Neuronal stem cell (in vitro differentiated cells): ENCODE data around the gene ZBTB9.
A peak's percentile ranks its signal among the peaks of the same experiment; 100 is the strongest.

Experiments
- DNase-seq: peaks from one replicate; pipeline ENCODE4 v3.0.0-alpha.2; 2013; ENCODE audit warnings: low spot score
- H2AFZ ChIP-seq: one replicate; pipeline ENCODE4 v1.6.1; 2013; ENCODE audit warnings: mild to moderate bottlenecking, low read length, inconsistent platforms
- H2AK5ac ChIP-seq: 2 replicates; pipeline ENCODE4 v1.6.1; 2013; ENCODE audit warnings: low read depth, mild to moderate bottlenecking, inconsistent platforms, low read length, moderate library complexity, mixed read lengths
- H2BK120ac ChIP-seq: 2 replicates; pipeline ENCODE4 v1.6.1; 2013; ENCODE audit warnings: low read depth, mild to moderate bottlenecking, inconsistent platforms, low read length, moderate library complexity, mixed read lengths
- H2BK12ac ChIP-seq: one replicate; pipeline ENCODE4 v1.6.1; 2013; ENCODE audit warnings: low read length, inconsistent platforms
- H2BK15ac ChIP-seq: 2 replicates; pipeline ENCODE4 v1.6.1; 2013; ENCODE audit warnings: mild to moderate bottlenecking, low read length, inconsistent platforms, mixed read lengths
- H2BK5ac ChIP-seq: one replicate; pipeline ENCODE4 v1.6.1; 2013; ENCODE audit warnings: inconsistent platforms, mild to moderate bottlenecking, low read length, moderate library complexity
- H3K14ac ChIP-seq: one replicate; pipeline ENCODE4 v1.6.1; 2013; ENCODE audit warnings: low read length, inconsistent platforms
- H3K18ac ChIP-seq: 2 replicates; pipeline ENCODE4 v1.6.1; 2013; ENCODE audit warnings: low read length, inconsistent platforms
- H3K23ac ChIP-seq: 2 replicates; pipeline ENCODE4 v1.6.1; 2013; ENCODE audit warnings: low read depth, mild to moderate bottlenecking, mixed read lengths, low read length, inconsistent platforms; ENCODE audit not compliant: poor library complexity
- H3K27ac ChIP-seq: replicated peaks from 3 replicates; pipeline ENCODE4 v1.5.1; 2013; ENCODE audit warnings: low read length, inconsistent platforms
- H3K27me3 ChIP-seq, 3 experiments: 2 replicates each; pipeline ENCODE4 v1.6.1; 2013; ENCODE audit warnings: low read length in 3 of 3, mild to moderate bottlenecking in 2 of 3, inconsistent platforms in 1 of 3, low read depth in 1 of 3, mixed read lengths in 1 of 3, moderate library complexity in 1 of 3; ENCODE audit not compliant: control insufficient read depth in 3 of 3, insufficient read depth in 3 of 3
- H3K36me3 ChIP-seq, 2 donors: replicated peaks in 1 of 2; 2 replicates each; pipeline ENCODE4 v1.6.1; 2013; ENCODE audit warnings: low read length in 2 of 2; ENCODE audit not compliant: control insufficient read depth in 2 of 2, insufficient read depth in 2 of 2
- H3K4ac ChIP-seq: 2 replicates; pipeline ENCODE4 v1.6.1; 2013; ENCODE audit warnings: inconsistent platforms, mild to moderate bottlenecking, low read length, moderate library complexity
- H3K4me1 ChIP-seq, 2 donors: 1 replicate in 1 of 2; 2 replicates in 1 of 2; pipeline ENCODE4 v1.6.1; 2013; ENCODE audit warnings: low read length in 2 of 2, low read depth in 1 of 2; ENCODE audit not compliant: control insufficient read depth in 2 of 2, insufficient read depth in 1 of 2
- H3K4me2 ChIP-seq: one replicate; pipeline ENCODE4 v1.6.1; 2013; ENCODE audit warnings: mild to moderate bottlenecking, low read length, inconsistent platforms; ENCODE audit not compliant: insufficient read depth, poor library complexity, severe bottlenecking
- H3K4me3 ChIP-seq, 2 donors: 2 replicates each; pipeline ENCODE4 v1.5.1; 2013; ENCODE audit warnings: low read length in 2 of 2, mild to moderate bottlenecking in 2 of 2, inconsistent platforms in 1 of 2, moderate library complexity in 1 of 2
- H3K79me1 ChIP-seq: one replicate; pipeline ENCODE4 v1.6.1; 2013; ENCODE audit warnings: low read depth, mild to moderate bottlenecking, inconsistent platforms, low read length, moderate library complexity
- H3K9ac ChIP-seq: one replicate; pipeline ENCODE4 v1.6.1; 2013; ENCODE audit warnings: mild to moderate bottlenecking, low read depth, low read length, inconsistent platforms; ENCODE audit not compliant: poor library complexity
- H3K9me3 ChIP-seq, 2 donors: replicated peaks in 1 of 2; 2 replicates each; pipeline versions ENCODE3 to v1.6.1; 2013; ENCODE audit warnings: low read length in 2 of 2, mild to moderate bottlenecking in 2 of 2, inconsistent platforms in 1 of 2, low read depth in 1 of 2, mixed read lengths in 1 of 2, moderate library complexity in 1 of 2; ENCODE audit not compliant: control insufficient read depth in 2 of 2, insufficient read depth in 1 of 2
- H4K8ac ChIP-seq: one replicate; pipeline ENCODE4 v1.6.1; 2013; ENCODE audit warnings: low read depth, mild to moderate bottlenecking, inconsistent platforms, low read length, moderate library complexity
- H4K91ac ChIP-seq: one replicate; pipeline ENCODE4 v1.6.1; 2013; ENCODE audit warnings: low read length, low read depth, mild to moderate bottlenecking, inconsistent platforms; ENCODE audit not compliant: poor library complexity
- WGBS, 2 donors: extraction: QIAGEN DNeasy Blood & Tissue Kit; methylation state at CpG; one replicate each; pipeline ENCODE4 v1.1.7; 2013; ENCODE audit warnings: missing lambda C conversion rate in 2 of 2, mixed read lengths in 1 of 2; ENCODE audit not compliant: insufficient read length in 2 of 2, insufficient replicate concordance in 1 of 2; ENCODE audit errors: extremely low coverage in 2 of 2; 5-methylcytosine and 5-hydroxymethylcytosine counted together

The ZBTB9 gene

GRCh38 chr6:33446356-33446755, 8.0 kb upstream of the ZBTB9 start:
- Histone ChIP-seq H4K8ac (no peak overlapping the region), H3K4me1 (no peaks in the 10 kb centered on the region), H3K4ac (no peak overlapping the region), H2BK15ac (no peak overlapping the region), H3K23ac (peak overlapping the region; percentile 23), H3K9me3 (no peaks in the 10 kb centered on the region), H2BK12ac (no peak overlapping the region), H3K4me2 (no peak overlapping the region), H3K4me3 (no peak overlapping the region), H2AFZ (no peak overlapping the region), H4K91ac (no peak overlapping the region), H2AK5ac (no peak overlapping the region), H3K36me3 (peaks cover 73 to 96% of the 10 kb centered on the region in 2 donors), H3K27me3 (no peaks in the 10 kb centered on the region), H3K9ac (no peak overlapping the region), H3K27ac (no peak overlapping the region), H3K14ac (no peak overlapping the region), H2BK120ac (no peak overlapping the region), H3K18ac (no peak overlapping the region), H3K79me1 (no peaks in the 10 kb centered on the region), H2BK5ac (no peak overlapping the region)
- no peak for DNase-seq
- no CpG with 5 or more reads among the region's 10 CpGs for WGBS, 2 donors

DNA sequence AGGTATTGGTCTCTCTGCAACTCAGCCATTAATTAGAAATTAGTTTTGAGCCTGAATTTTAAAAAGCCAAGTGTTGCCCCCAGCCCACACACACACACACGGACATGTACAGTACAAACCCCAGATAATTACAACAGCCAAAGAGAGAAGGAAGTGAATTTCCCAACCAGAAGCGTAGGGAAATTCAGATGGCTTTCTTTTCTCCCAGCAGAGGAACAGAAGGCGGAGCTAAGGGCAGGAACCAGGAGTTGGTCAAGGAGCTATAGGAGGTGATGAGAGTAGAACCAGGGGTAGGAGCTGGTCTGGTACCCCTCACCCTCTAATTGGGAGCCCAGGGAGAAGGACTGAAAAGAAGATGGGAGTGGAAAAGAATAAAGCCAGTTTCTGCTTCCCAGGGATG, 3.9 kb upstream of the ZBTB9 start:
- Histone ChIP-seq H2AFZ (no peak overlapping the region), H3K9me3 (no peaks in the 10 kb centered on the region), H4K91ac (no peak overlapping the region), H3K79me1 (peaks cover 5% of the 10 kb centered on the region), H3K9ac (no peak overlapping the region), H3K4me3 (no peak overlapping the region), H3K36me3 (peaks cover 44 to 78% of the 10 kb centered on the region in 2 donors), H3K4ac (no peak overlapping the region), H3K27me3 (no peaks in the 10 kb centered on the region), H3K18ac (no peak overlapping the region), H3K4me1 (peaks cover 5 to 9% of the 10 kb centered on the region in 2 donors), H2BK12ac (no peak overlapping the region), H2AK5ac (no peak overlapping the region), H3K23ac (no peak overlapping the region), H2BK15ac (no peak overlapping the region), H4K8ac (no peak overlapping the region), H3K27ac (no peak overlapping the region), H3K14ac (no peak overlapping the region), H3K4me2 (no peak overlapping the region), H2BK5ac (no peak overlapping the region), H2BK120ac (no peak overlapping the region)
- no CpG with 5 or more reads among the region's 3 CpGs for WGBS, 2 donors
- no peak for DNase-seq

DNA sequence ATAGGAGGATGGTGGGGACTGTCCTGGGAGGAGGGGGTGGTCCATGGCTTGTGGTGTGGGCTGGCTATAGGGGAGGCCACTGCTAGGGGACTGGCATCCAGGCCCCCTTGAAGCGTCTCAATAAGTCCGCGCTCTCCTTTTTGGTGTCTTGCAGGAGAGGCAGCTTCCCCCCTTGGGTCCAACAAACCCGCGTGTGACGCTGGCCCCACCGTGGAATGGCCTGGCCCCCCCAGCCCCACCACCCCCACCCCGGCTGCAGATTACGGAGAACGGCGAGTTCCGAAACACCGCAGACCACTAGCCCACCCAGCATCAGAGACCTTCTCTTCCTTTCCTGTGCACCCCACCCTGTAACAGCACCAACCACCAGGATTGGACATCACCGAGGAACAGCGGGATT, 2.8 kb upstream of the ZBTB9 start:
- Histone ChIP-seq H3K4me1 (peaks cover 6 to 11% of the 10 kb centered on the region in 2 donors), H2BK12ac (no peak overlapping the region), H3K4me3 (no peak overlapping the region), H4K8ac (no peak overlapping the region), H3K9ac (no peak overlapping the region), H2BK15ac (no peak overlapping the region), H3K27me3 (no peaks in the 10 kb centered on the region), H2AK5ac (no peak overlapping the region), H3K14ac (no peak overlapping the region), H3K9me3 (no peaks in the 10 kb centered on the region), H3K4me2 (no peak overlapping the region), H3K18ac (no peak overlapping the region), H3K4ac (no peak overlapping the region), H3K27ac (no peak overlapping the region), H4K91ac (no peak overlapping the region), H3K23ac (no peak overlapping the region), H3K79me1 (peaks cover 9% of the 10 kb centered on the region), H2BK120ac (no peak overlapping the region), H3K36me3 (peaks cover 48 to 78% of the 10 kb centered on the region in 2 donors), H2BK5ac (no peak overlapping the region), H2AFZ (no peak overlapping the region)
- no peak for DNase-seq
- no CpG with 5 or more reads among the region's 15 CpGs for WGBS, 2 donors

- no peaks in the 10 kb centered on the region for H3K27me3 ChIP-seq
- no peak overlapping the region for H3K4ac ChIP-seq
- WGBS, 2 donors: no CpG with 5 or more reads among the region's 4 CpGs
- H3K18ac ChIP-seq: no peak overlapping the region
- no peak overlapping the region for H3K14ac ChIP-seq
- no peak overlapping the region for H2BK12ac ChIP-seq
- no peaks in the 10 kb centered on the region for H3K9me3 ChIP-seq
- H3K4me3 ChIP-seq: no peak overlapping the region
- H3K36me3 ChIP-seq: peaks cover 47 to 78% of the 10 kb centered on the region in 2 donors
- no peak overlapping the region for H4K8ac ChIP-seq
- DNase-seq: no peak
- H3K27ac ChIP-seq: no peak overlapping the region
- H2AFZ ChIP-seq: no peak overlapping the region
- no peak overlapping the region for H2AK5ac ChIP-seq
- no peak overlapping the region for H2BK120ac ChIP-seq
- no peak overlapping the region for H3K23ac ChIP-seq
- no peak overlapping the region for H2BK5ac ChIP-seq
- H4K91ac ChIP-seq: no peak overlapping the region
- no peak overlapping the region for H3K4me2 ChIP-seq
- H3K9ac ChIP-seq: no peak overlapping the region
- peaks cover 6 to 11% of the 10 kb centered on the region in 2 donors for H3K4me1 ChIP-seq
- H3K79me1 ChIP-seq: peaks cover 9% of the 10 kb centered on the region
- H2BK15ac ChIP-seq: no peak overlapping the region
Observed at GRCh38 chr6:33452496-33452895, 1.9 kb upstream of the ZBTB9 start.
